BJ (cell line): ENCODE results near the gene GTF2I. TPM values are rescaled to one million over a fixed set of nuclear protein-coding genes. Genes with fewer than 3 reads are reported as not detected.
"Not testable (repeated sequence)": the region's sequence is repeated elsewhere in the genome, so short reads cannot be mapped to it uniquely, and the experiment has no call there.

Source experiments
- CTCF ChIA-PET: fragments of 350-600 bp; formaldehyde crosslinking; extraction: SDS; loops from one replicate; lab custom pipeline; 2021; ENCODE audit warnings: antibody characterized with exemption, inconsistent platforms; lab: Yijun Ruan, JAX
- POLR2A ChIA-PET: fragments of 300-600 bp; sonication (Branson Sonifier 250); formaldehyde crosslinking; extraction: SDS; loops from one replicate; lab custom pipeline; 2021; ENCODE audit warnings: antibody characterized with exemption; lab: Charles Lee
- DNase-seq: peaks from one replicate; pipeline ENCODE4 v3.0.0-alpha.2; 2011; ENCODE audit warnings: low read depth
- H3K27me3 ChIP-seq: 2 replicates; pipeline ENCODE4 v1.6.0; 2011; ENCODE audit warnings: low read length; ENCODE audit not compliant: control insufficient read depth, insufficient read depth
- H3K36me3 ChIP-seq: 2 replicates; pipeline ENCODE4 v1.5.1; 2011; ENCODE audit warnings: low read length; ENCODE audit not compliant: control insufficient read depth, insufficient read depth
- H3K4me3 ChIP-seq: 2 replicates; pipeline ENCODE4 v1.5.1; 2011; ENCODE audit warnings: low read depth, mild to moderate bottlenecking, control low read depth, low read length
- polyA plus RNA-seq: library from polyadenylated mRNA; depleted of rRNA; stranded (reverse); fragments of >200 nt; gene quantifications from 2 replicates; pipeline ENCODE4 v1.2.3, GENCODE V29; 2011
- TF ChIP-seq, protein P1 (sequence below): IDR thresholded peaks from 2 replicates; pipeline ENCODE4 v1.5.1; 2011; ENCODE audit warnings: low read depth, mild to moderate bottlenecking, control low read depth, inconsistent platforms, low read length, moderate library complexity; ENCODE audit not compliant: insufficient read depth

The GTF2I gene
- polyA plus RNA-seq, 1 experiment: 30.7 TPM

- Histone ChIP-seq H3K36me3 (no peaks in the 10 kb centered on the region), H3K4me3 (no peak overlapping the region), H3K27me3 (no peaks in the 10 kb centered on the region)
- POLR2A ChIA-PET: no interaction called here
- CTCF ChIA-PET: interaction anchor here (0.8 to 1.0 kb wide), 3 partner anchors 12 to 78 kb away, joined by 3 read pairs; no protein-coding TSS in a partner anchor
- no peak for DNase-seq
- TF ChIP-seq, protein P1, sequence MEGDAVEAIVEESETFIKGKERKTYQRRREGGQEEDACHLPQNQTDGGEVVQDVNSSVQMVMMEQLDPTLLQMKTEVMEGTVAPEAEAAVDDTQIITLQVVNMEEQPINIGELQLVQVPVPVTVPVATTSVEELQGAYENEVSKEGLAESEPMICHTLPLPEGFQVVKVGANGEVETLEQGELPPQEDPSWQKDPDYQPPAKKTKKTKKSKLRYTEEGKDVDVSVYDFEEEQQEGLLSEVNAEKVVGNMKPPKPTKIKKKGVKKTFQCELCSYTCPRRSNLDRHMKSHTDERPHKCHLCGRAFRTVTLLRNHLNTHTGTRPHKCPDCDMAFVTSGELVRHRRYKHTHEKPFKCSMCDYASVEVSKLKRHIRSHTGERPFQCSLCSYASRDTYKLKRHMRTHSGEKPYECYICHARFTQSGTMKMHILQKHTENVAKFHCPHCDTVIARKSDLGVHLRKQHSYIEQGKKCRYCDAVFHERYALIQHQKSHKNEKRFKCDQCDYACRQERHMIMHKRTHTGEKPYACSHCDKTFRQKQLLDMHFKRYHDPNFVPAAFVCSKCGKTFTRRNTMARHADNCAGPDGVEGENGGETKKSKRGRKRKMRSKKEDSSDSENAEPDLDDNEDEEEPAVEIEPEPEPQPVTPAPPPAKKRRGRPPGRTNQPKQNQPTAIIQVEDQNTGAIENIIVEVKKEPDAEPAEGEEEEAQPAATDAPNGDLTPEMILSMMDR: no peak
Observed at GRCh38 chr7:74632505-74632904, 25.0 kb upstream of the GTF2I start.

- DNase-seq: no peak
- Histone ChIP-seq H3K36me3 (no peaks in the 10 kb centered on the region), H3K27me3 (no peaks in the 10 kb centered on the region), H3K4me3 (no peak overlapping the region)
- ChIA-PET POLR2A (no interaction called here), CTCF (no interaction called here)
- TF ChIP-seq, protein P1: no peak
Observed at GRCh38 chr7:74633451-74633921, 24.0 kb upstream of the GTF2I start.

- DNase-seq: no peak
- Histone ChIP-seq H3K36me3 (no peaks in the 10 kb centered on the region), H3K4me3 (no peak overlapping the region), H3K27me3 (no peaks in the 10 kb centered on the region)
- CTCF ChIA-PET: interaction anchor here (1.4 kb wide), 1 partner anchor 19 kb away, joined by 3 read pairs; no protein-coding TSS in a partner anchor
- POLR2A ChIA-PET: no interaction called here
- TF ChIP-seq, protein P1: no peak
Observed at GRCh38 chr7:74637745-74638144, 19.8 kb upstream of the GTF2I start.

DNA sequence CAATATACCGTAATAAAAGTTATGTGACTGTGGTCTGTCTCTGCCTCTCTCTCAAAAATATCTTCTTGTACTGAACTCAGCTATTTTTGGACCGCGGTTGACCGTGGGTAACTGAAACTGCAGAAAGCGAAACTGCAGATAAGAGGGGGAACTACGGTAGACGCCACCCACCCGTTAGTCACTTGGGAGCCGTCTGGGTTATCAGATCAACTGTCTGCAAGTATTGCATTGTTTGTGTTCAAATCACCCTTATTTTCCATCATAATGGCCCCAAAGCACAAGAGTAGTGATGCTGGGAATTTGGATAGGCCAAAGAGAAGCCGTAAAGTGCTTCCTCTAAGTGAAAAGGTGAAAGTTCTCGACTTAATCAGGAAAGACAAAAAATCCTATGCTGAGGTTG lies 7.5 kb upstream of the GTF2I start:
- CTCF ChIA-PET, H3K27me3 ChIP-seq, H3K4me3 ChIP-seq, DNase-seq, H3K36me3 ChIP-seq, POLR2A ChIA-PET: not testable (repeated sequence)

DNA sequence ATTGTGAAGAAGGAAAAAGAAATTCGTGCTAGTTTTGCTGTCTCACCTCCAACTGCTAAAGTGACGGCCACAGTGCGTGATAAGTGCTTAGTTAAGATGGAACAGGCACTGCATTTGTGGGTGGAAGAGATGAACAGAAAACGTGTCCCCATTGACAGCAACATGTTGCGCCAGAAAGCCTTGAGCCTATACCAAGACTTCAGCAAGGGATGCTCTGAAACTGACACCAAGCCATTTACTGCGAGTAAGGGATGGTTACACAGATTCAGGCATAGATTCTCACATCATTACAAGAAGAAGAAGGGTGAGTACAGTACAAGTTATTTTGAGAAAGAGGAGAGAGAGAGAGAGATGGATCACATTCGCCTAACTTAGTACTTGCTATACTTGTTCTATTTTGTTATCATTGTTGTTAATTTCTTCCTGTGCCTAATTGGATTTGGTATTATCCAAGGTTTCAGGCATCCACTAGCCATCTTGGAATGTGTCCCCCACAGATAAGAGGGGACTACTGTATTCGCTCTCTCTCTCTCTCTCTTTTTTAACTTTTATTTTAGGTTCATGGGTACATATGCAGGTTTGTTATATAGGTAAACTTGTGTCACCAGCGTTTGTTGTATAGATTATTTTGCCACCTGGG lies 6.9 kb upstream of the GTF2I start:
- H3K36me3 ChIP-seq, H3K27me3 ChIP-seq, H3K4me3 ChIP-seq, DNase-seq, CTCF ChIA-PET, POLR2A ChIA-PET: not testable (repeated sequence)

- H3K4me3 ChIP-seq, H3K36me3 ChIP-seq, POLR2A ChIA-PET, H3K27me3 ChIP-seq, CTCF ChIA-PET, DNase-seq: not testable (repeated sequence)
Observed at GRCh38 chr7:74651133-74651504, 6.4 kb upstream of the GTF2I start.

DNA sequence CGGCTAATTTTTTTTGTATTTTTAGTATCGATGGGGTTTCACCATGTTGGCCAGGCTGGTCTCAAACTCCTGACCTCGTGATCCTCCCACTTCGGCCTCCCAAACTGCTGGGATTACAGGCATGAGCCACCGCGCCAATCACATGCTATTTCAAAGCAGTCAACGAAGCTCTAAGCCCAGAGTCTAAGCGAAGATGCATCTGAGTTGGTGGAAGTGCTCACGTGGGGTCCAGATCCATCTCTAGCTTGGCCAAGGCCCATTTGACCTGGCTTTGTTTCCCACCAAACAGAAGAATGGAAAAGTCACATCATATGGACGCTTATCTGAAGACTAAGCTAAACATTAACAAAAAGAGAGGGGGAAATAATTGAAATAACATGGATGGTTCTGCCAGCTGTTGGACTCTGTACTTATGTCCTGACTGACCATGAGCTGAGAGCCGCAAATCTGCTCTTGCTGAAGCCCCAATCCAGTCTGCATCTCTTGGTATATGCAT lies 3.8 kb upstream of the GTF2I start:
- no peak for DNase-seq
- CTCF ChIA-PET: no interaction called here
- Histone ChIP-seq H3K27me3 (no peaks in the 10 kb centered on the region), H3K4me3 (no peak overlapping the region), H3K36me3 (no peaks in the 10 kb centered on the region)
- TF ChIP-seq, protein P1: no peak
- POLR2A ChIA-PET: no interaction called here
